K562 (cell line): ENCODE data around the gene RASSF3. TPM values are rescaled to one million over a fixed set of nuclear protein-coding genes. Genes with fewer than 3 reads are reported as not detected.

ENCODE experiments used
- ATAC-seq: fragments of 200-7000 bp; cut with Tn5 transposase; 3 replicates; pipeline ENCODE4 v1.9.1; 2020; ENCODE audit warnings: moderate library complexity
- BruUV-seq: library from RNA; stranded (reverse); fragments of 400-500 nt; replicated peaks from 2 replicates; lab custom pipeline; 2021; lab: Mats Ljungman, UMichigan
- CTCF ChIA-PET: fragments of 300-600 bp; formaldehyde crosslinking; extraction: SDS; loops from one replicate; lab custom pipeline; 2021; ENCODE audit warnings: low intra/inter-chr PET ratio; lab: Yijun Ruan, JAX
- POLR2A ChIA-PET: fragments of 300-600, 350-650 bp; sonication (Branson Sonifier 250); formaldehyde crosslinking; extraction: SDS; loops from one replicate; lab custom pipeline; 2021; ENCODE audit warnings: antibody characterized with exemption, inconsistent platforms; lab: Yijun Ruan, JAX
- DNase-seq, 4 experiments: peaks; one replicate each; pipeline versions ENCODE4 v3.0.0 to v3.0.0-alpha.2; 2011 to 2018; ENCODE audit warnings: low spot score in 3 of 4, mixed read lengths in 3 of 4; ENCODE audit errors: extremely low read depth in 1 of 4
- FAIRE-seq: peaks from 2 replicates; lab custom pipeline; 2011; peaks lifted over from hg19 to GRCh38; lab: Jason Lieb, UNC
- H2AFZ ChIP-seq: 2 replicates; pipeline ENCODE4 v1.6.0; 2011; ENCODE audit warnings: low read depth, low read length, control low read depth, inconsistent platforms
- H3K27ac ChIP-seq: fragments of 200-600 bp; 3 replicates; pipeline ENCODE4 v1.8.0; 2011; ENCODE audit warnings: low read depth, mild to moderate bottlenecking, control low read depth, inconsistent platforms, low read length, moderate library complexity, mixed read lengths; ENCODE audit errors: extremely low read depth
- H3K27me3 ChIP-seq, 2 experiments: fragments of 300-600 bp in 1 of 2; 2 replicates in 1 of 2; 3 replicates in 1 of 2; pipeline versions ENCODE4 v1.6.0 to v1.8.0; 2011; ENCODE audit warnings: inconsistent platforms in 2 of 2, low read length in 2 of 2, mild to moderate bottlenecking in 1 of 2, mixed read lengths in 1 of 2, moderate library complexity in 1 of 2; ENCODE audit not compliant: control insufficient read depth in 2 of 2, insufficient read depth in 2 of 2
- H3K36me3 ChIP-seq: fragments of 300-600 bp; 3 replicates; pipeline ENCODE4 v1.8.0; 2011; ENCODE audit warnings: mild to moderate bottlenecking, low read length, inconsistent platforms; ENCODE audit not compliant: control insufficient read depth, insufficient read depth
- H3K4me1 ChIP-seq, 2 experiments: fragments of 200-600 bp in 1 of 2; replicated peaks in 1 of 2; 2 replicates in 1 of 2; 3 replicates in 1 of 2; pipeline versions ENCODE4 v1.5.1 to v1.8.0; 2011; ENCODE audit warnings: inconsistent platforms in 2 of 2, low read length in 2 of 2, mild to moderate bottlenecking in 1 of 2, mixed read lengths in 1 of 2, moderate library complexity in 1 of 2; ENCODE audit not compliant: control insufficient read depth in 2 of 2, insufficient read depth in 2 of 2
- H3K4me2 ChIP-seq: 2 replicates; pipeline ENCODE4 v1.6.1; 2011; ENCODE audit warnings: low read length, control low read depth, inconsistent platforms, mixed read lengths; ENCODE audit not compliant: insufficient read depth
- H3K4me3 ChIP-seq: fragments of 200-600 bp; sonication (generic), shearing (Covaris generic); 2 replicates; pipeline ENCODE4 v1.5.1; 2016; ENCODE audit warnings: control low read depth, inconsistent platforms
- H3K79me2 ChIP-seq: fragments of 200-600 bp; 3 replicates; pipeline ENCODE4 v1.8.0; 2011; ENCODE audit warnings: low read length, inconsistent platforms; ENCODE audit not compliant: control insufficient read depth, insufficient read depth
- H3K9ac ChIP-seq, 2 experiments: 2 replicates each; pipeline versions ENCODE4 v1.6.0 to v1.6.1; 2011; ENCODE audit warnings: low read depth in 2 of 2, low read length in 2 of 2, control low read depth in 1 of 2, inconsistent platforms in 1 of 2, mild to moderate bottlenecking in 1 of 2, mixed read lengths in 1 of 2; ENCODE audit not compliant: insufficient read depth in 1 of 2
- H3K9me1 ChIP-seq: one replicate; pipeline ENCODE4 v1.6.0; 2011; ENCODE audit warnings: inconsistent platforms, mild to moderate bottlenecking, low read length, moderate library complexity; ENCODE audit not compliant: control insufficient read depth, insufficient read depth
- H3K9me3 ChIP-seq: replicated peaks from 2 replicates; pipeline ENCODE4 v1.5.1; 2011; ENCODE audit warnings: low read depth, low read length, inconsistent platforms; ENCODE audit not compliant: control insufficient read depth, insufficient read depth
- H4K20me1 ChIP-seq: replicated peaks from 2 replicates; pipeline ENCODE4 v1.6.1; 2011; ENCODE audit warnings: low read length, inconsistent platforms, mixed read lengths; ENCODE audit not compliant: control insufficient read depth, insufficient read depth
- ATF1 ChIP-seq, 2 experiments: fragments of 450-650 bp in 1 of 2; IDR thresholded peaks; 2 replicates each; pipeline ENCODE4 v1.6.1; 2016; ENCODE audit warnings: missing compliant biosample characterization in 1 of 2, missing genetic modification characterization in 1 of 2
- CBX1 ChIP-seq: sonication (generic); IDR thresholded peaks from 2 replicates; pipeline ENCODE4 v1.6.1; 2016; ENCODE audit warnings: antibody characterized with exemption, low read depth, mild to moderate bottlenecking
- CBX2 ChIP-seq: fragments of 200-600 bp; sonication (generic); IDR thresholded peaks from one replicate; pipeline ENCODE4 v1.6.1; 2012; ENCODE audit warnings: mild to moderate bottlenecking, low read length, inconsistent platforms; ENCODE audit not compliant: insufficient read depth, poor library complexity, severe bottlenecking
- CEBPG ChIP-seq, 3 experiments: fragments of 200-800 bp in 1 of 3; sonication (Bioruptor generic) in 1 of 3; sonication (generic) in 1 of 3; formaldehyde crosslinking in 1 of 3; IDR thresholded peaks in 2 of 3; conservative IDR thresholded peaks in 1 of 3; 2 replicates each; pipeline versions ENCODE4 v1.6.1 to v1.8.0; 2016 to 2022; ENCODE audit warnings: missing compliant biosample characterization in 2 of 3, missing genetic modification characterization in 2 of 3, mild to moderate bottlenecking in 1 of 3, missing genetic modification reagents in 1 of 3
- CTCF ChIP-seq, 3 experiments: IDR thresholded peaks in 2 of 3; conservative IDR thresholded peaks in 1 of 3; 2 replicates each; pipeline ENCODE4 v1.5.1; 2011 to 2012; ENCODE audit warnings: low read length in 3 of 3, mild to moderate bottlenecking in 3 of 3, control low read depth in 2 of 3, improper control_type of control experiment in 1 of 3, inconsistent platforms in 1 of 3, low read depth in 1 of 3, mixed read lengths in 1 of 3, moderate library complexity in 1 of 3; ENCODE audit not compliant: insufficient read depth in 2 of 3
- MEF2D ChIP-seq: conservative IDR thresholded peaks from 2 replicates; pipeline ENCODE4 v1.6.1; 2016; ENCODE audit warnings: low read depth, missing genetic modification characterization, missing compliant biosample characterization
- PPARD ChIP-seq: fragments of 250-450 bp; sonication (Bioruptor Pico); IDR thresholded peaks from 2 replicates; pipeline ENCODE4 v1.8.0; 2022; ENCODE audit warnings: inconsistent platforms, mild to moderate bottlenecking, moderate library complexity
- RBM15 ChIP-seq: fragments of 200-400 bp; formaldehyde crosslinking; IDR thresholded peaks from 2 replicates; pipeline ENCODE4 v1.6.1; 2018; ENCODE audit warnings: mild to moderate bottlenecking, low read length, moderate library complexity; ENCODE audit not compliant: insufficient read depth
- SIN3A ChIP-seq, 2 experiments: fragments of 150-350 bp in 1 of 2; IDR thresholded peaks; 2 replicates each; pipeline ENCODE4 v1.6.1; 2011 to 2016; ENCODE audit warnings: borderline replicate concordance in 2 of 2, low read depth in 2 of 2, low read length in 2 of 2, mild to moderate bottlenecking in 2 of 2, moderate library complexity in 2 of 2; ENCODE audit not compliant: control insufficient read depth in 1 of 2
- ZBTB12 ChIP-seq: fragments of 250-450 bp; sonication (Bioruptor Pico); IDR thresholded peaks from 2 replicates; pipeline ENCODE4 v1.4.0; 2020
- ZNF76 ChIP-seq: fragments of 250-450 bp; sonication (Bioruptor Pico); IDR thresholded peaks from 2 replicates; pipeline ENCODE4 v1.4.0; 2020; ENCODE audit warnings: mild to moderate bottlenecking, moderate library complexity, borderline replicate concordance
- WGBS: fragments of 100-300 bp; shearing (Covaris generic); methylation state at CpG from one replicate; pipeline ENCODE4 v1.1.6; 2016; ENCODE audit warnings: low coverage, mixed read lengths; ENCODE audit not compliant: insufficient coverage; ENCODE audit errors: missing lambda C conversion rate; 5-methylcytosine and 5-hydroxymethylcytosine counted together
- in situ Hi-C: fragments of 300-500 bp; cut with MboI; formaldehyde crosslinking; loops from 4 replicates; pipeline ENCODE4 v1.15.0; 2018; ENCODE audit warnings: inconsistent platforms, mixed read lengths
- intact Hi-C: fragments of 100-400 bp; cut with micrococcal nuclease; formaldehyde crosslinking; loops from 2 replicates; pipeline ENCODE4 v1.14.2; 2022
- polyA plus RNA-seq, 8 experiments: library from polyadenylated mRNA; depleted of rRNA in 4 of 8; stranded (reverse) in 5 of 8; unstranded in 3 of 8; fragments of >200 nt; fragmentation: Nextera tagmentation in 2 of 8; fragmentation: Illumina TruSeq in 1 of 8; extraction: Ambion mirVana in 2 of 8; extraction: Trizol in 1 of 8; gene quantifications; 2 replicates each; pipeline versions ENCODE4 v1.2.1 to v1.2.3, GENCODE V29; 2011 to 2014; ENCODE audit warnings: inconsistent platforms in 1 of 8, missing spikeins in 1 of 8
- total RNA-seq, 7 experiments: library from RNA; depleted of rRNA in 6 of 7; stranded (reverse); fragments of >200 nt in 6 of 7; fragmentation: Illumina TruSeq in 2 of 7; extraction: Trizol in 2 of 7; gene quantifications; 2 replicates each; pipeline versions ENCODE4 v1.2.1 to v1.2.3, GENCODE V29; 2011 to 2021; ENCODE audit warnings: low replicate concordance in 1 of 7
- TF ChIP-seq, protein P1 (sequence below), 2 experiments: IDR thresholded peaks in 1 of 2; conservative IDR thresholded peaks in 1 of 2; 2 replicates each; pipeline ENCODE4 v1.6.1; 2016; ENCODE audit warnings: low read depth in 2 of 2, mild to moderate bottlenecking in 1 of 2, missing compliant biosample characterization in 1 of 2, missing genetic modification characterization in 1 of 2, moderate library complexity in 1 of 2

The RASSF3 gene
- total and polyA plus RNA-seq, 9 of the 15 experiments (the other 6 are each of a cell fraction or from before 2014, with no cell fraction given), result 3.7 to 39.2 (median 20.2) TPM

DNA sequence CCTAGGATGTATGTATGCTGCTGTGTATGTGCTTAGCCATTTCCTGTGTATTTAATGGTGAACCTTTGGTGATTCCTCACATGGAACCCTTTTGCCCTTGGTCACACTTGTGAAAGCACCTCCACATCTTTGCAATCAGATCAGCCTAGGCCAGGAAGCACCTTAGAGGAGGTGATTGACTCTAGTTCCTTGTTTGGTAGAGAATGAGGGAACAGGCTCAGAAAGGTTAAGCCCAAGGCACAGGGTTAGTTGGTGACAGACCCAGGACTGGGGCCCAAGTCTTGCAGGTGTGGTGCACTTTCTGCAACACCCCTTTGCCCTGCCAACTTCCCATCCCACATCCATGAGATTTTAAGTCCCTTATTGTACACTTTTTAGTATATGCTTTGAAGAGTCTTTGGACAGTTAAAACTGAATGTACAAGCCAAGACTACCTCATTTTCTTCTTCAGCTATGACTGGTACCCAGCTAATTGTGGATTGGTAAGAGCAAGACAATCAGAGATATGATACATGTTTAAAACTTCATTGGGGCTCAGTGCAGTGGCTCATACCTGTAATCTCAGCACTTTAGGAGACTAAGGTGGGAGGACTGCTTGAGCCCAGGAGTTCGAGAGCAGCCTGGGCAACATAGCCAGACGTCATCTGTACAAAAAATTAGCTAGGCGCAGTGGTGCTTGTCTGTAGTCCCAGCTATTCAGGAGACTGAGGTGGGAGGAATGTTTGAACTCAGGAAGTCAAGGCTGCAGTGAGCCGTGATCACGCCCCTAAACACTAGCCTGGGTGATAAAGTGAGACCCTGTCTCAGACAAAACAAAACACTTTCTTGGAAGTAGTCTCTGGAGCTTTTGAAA, 71.1 kb downstream of the RASSF3 start:
- BruUV-seq, result no TSS peak
- Histone ChIP-seq H4K20me1 (no peaks in the 10 kb centered on the region), H3K27ac (no peak overlapping the region; the same call in 2 of the 3 replicates), H3K9me1 (no peaks in the 10 kb centered on the region), H3K4me2 (no peak overlapping the region; the same call in 1 of the 2 replicates), H3K27me3 (no peaks in the 10 kb centered on the region), H3K4me3 (no peak overlapping the region), H3K4me1 (peaks cover 23 to 28% of the 10 kb centered on the region in 2 experiments), H3K9me3 (no peaks in the 10 kb centered on the region), H2AFZ (no peak overlapping the region), H3K9ac (no peak overlapping the region), H3K79me2 (peaks cover 63% of the 10 kb centered on the region), H3K36me3 (peaks cover 15% of the 10 kb centered on the region; the same call in 2 of the 3 replicates)
- POLR2A ChIA-PET, result interaction anchor here (0.7 kb wide), 1 partner anchor 10 kb away, joined by 3 read pairs; no protein-coding TSS in a partner anchor
- 53% methylated on average over 5 of the region's 5 CpGs for WGBS
- FAIRE-seq (no peak), ATAC-seq (no peak), DNase-seq (no peak)
- CTCF ChIA-PET, result no interaction called here
- intact Hi-C loops (no loop called here), in situ Hi-C loops (no loop called here)
- TF ChIP-seq MEF2D (tag) (no peak), ATF1 (CRISPR knock-in tag; IDR thresholded peaks at IDR 0.05) (no peak), ATF1 (tag; IDR thresholded peaks at IDR 0.05) (no peak), ZBTB12 (CRISPR knock-in tag) (no peak), CBX1 (no peak), SIN3A (IDR thresholded peaks at IDR 0.05; ENCODE audit: borderline replicate concordance in 2 of 2, control insufficient read depth in 1 of 2, low read depth in 2 of 2, low read length in 2 of 2) (no peak), CTCF (IDR thresholded peaks at IDR 0.05 in 2 of 3, conservative IDR thresholded peaks at IDR 0.05 in 1 of 3; ENCODE audit: insufficient read depth in 2 of 3, low read depth in 1 of 3, low read length in 3 of 3) (no peak), PPARD (no peak), CEBPG (CRISPR knock-in tag; IDR thresholded peaks at IDR 0.05) (no peak), CEBPG (tag; conservative IDR thresholded peaks at IDR 0.05 in 1 of 2, IDR thresholded peaks at IDR 0.05 in 1 of 2) (no peak), CBX2 (no peak), ZNF76 (no peak), RBM15 (no peak)
- TF ChIP-seq, protein P1, sequence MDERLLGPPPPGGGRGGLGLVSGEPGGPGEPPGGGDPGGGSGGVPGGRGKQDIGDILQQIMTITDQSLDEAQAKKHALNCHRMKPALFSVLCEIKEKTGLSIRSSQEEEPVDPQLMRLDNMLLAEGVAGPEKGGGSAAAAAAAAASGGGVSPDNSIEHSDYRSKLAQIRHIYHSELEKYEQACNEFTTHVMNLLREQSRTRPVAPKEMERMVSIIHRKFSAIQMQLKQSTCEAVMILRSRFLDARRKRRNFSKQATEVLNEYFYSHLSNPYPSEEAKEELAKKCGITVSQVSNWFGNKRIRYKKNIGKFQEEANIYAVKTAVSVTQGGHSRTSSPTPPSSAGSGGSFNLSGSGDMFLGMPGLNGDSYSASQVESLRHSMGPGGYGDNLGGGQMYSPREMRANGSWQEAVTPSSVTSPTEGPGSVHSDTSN (CRISPR knock-in tag; IDR thresholded peaks at IDR 0.05; ENCODE audit: low read depth), result no peak
- TF ChIP-seq, protein P1 (tag; conservative IDR thresholded peaks at IDR 0.05; ENCODE audit: low read depth), result no peak
